AG04450 (cell line): ENCODE measurements around the gene CENPK. TPM values are rescaled to one million over a fixed set of nuclear protein-coding genes. Genes with fewer than 3 reads are reported as not detected.

Experiments
- CTCF ChIA-PET: fragments of 300-600, 350-600 bp; formaldehyde crosslinking; extraction: SDS; loops from one replicate; lab custom pipeline; 2022; ENCODE audit warnings: antibody characterized with exemption, inconsistent platforms; lab: Charles Lee
- POLR2A ChIA-PET: fragments of 350-600 bp; formaldehyde crosslinking; extraction: SDS; loops from one replicate; lab custom pipeline; 2021; ENCODE audit warnings: antibody characterized with exemption, inconsistent platforms; lab: Yijun Ruan, JAX
- DNase-seq: peaks from one replicate; pipeline ENCODE4 v3.0.0-alpha.2; 2011; ENCODE audit warnings: low read depth, low spot score
- H3K27ac ChIP-seq: one replicate; pipeline ENCODE4 v1.5.1; 2012; ENCODE audit warnings: low read depth, low read length, control low read depth
- H3K27me3 ChIP-seq: one replicate; pipeline ENCODE4 v1.6.0; 2012; ENCODE audit warnings: low read length; ENCODE audit not compliant: control insufficient read depth, insufficient read depth
- H3K4me3 ChIP-seq: 2 replicates; pipeline ENCODE4 v1.5.1; 2011; ENCODE audit warnings: mild to moderate bottlenecking, low read depth, low read length, control low read depth
- H3K9me3 ChIP-seq: 2 replicates; pipeline ENCODE4 v1.5.1; 2012; ENCODE audit warnings: low read length; ENCODE audit not compliant: control insufficient read depth, insufficient read depth
- polyA plus RNA-seq: library from polyadenylated mRNA; depleted of rRNA; stranded (reverse); fragments of >200 nt; gene quantifications from 2 replicates; pipeline ENCODE4 v1.2.3, GENCODE V29; 2011
- TF ChIP-seq, protein P1 (sequence below): IDR thresholded peaks from 2 replicates; pipeline ENCODE4 v1.5.1; 2011; ENCODE audit warnings: low read depth, low read length, control low read depth, inconsistent platforms

The CENPK gene
- polyA plus RNA-seq, 1 experiment = 6.4 TPM

GRCh38 chr5:65544473-65544872 lies 18.5 kb downstream of the CENPK start:
- Histone ChIP-seq H3K27me3 (no peaks in the 10 kb centered on the region), H3K27ac (no peak overlapping the region), H3K9me3 (no peaks in the 10 kb centered on the region), H3K4me3 (no peak overlapping the region)
- no peak for DNase-seq
- ChIA-PET CTCF (no interaction called here), POLR2A (no interaction called here)
- TF ChIP-seq, protein P1, sequence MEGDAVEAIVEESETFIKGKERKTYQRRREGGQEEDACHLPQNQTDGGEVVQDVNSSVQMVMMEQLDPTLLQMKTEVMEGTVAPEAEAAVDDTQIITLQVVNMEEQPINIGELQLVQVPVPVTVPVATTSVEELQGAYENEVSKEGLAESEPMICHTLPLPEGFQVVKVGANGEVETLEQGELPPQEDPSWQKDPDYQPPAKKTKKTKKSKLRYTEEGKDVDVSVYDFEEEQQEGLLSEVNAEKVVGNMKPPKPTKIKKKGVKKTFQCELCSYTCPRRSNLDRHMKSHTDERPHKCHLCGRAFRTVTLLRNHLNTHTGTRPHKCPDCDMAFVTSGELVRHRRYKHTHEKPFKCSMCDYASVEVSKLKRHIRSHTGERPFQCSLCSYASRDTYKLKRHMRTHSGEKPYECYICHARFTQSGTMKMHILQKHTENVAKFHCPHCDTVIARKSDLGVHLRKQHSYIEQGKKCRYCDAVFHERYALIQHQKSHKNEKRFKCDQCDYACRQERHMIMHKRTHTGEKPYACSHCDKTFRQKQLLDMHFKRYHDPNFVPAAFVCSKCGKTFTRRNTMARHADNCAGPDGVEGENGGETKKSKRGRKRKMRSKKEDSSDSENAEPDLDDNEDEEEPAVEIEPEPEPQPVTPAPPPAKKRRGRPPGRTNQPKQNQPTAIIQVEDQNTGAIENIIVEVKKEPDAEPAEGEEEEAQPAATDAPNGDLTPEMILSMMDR = no peak

DNA sequence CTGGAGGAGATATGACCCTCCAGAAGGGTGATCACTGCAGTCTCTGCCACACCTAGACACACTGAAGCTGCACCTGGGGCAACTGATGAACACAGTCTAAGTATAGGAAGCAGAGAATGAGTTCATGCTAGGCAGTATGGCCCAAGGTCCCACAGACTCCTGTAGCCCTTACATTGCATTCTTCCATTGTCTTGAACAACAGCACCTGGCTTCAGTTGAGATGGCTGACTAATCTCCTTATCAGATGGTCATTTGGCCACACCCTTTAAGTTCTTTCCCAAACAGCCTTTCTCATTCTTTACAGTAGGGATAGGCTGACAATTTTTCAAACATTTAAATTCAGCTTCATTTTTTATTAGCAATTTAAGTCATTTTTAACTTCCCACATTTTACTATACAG lies 23.1 kb downstream of the CENPK start:
- TF ChIP-seq, protein P1 = no peak
- H3K9me3 ChIP-seq = no peaks in the 10 kb centered on the region
- no peak overlapping the region for H3K27ac ChIP-seq
- no peaks in the 10 kb centered on the region for H3K27me3 ChIP-seq
- ChIA-PET POLR2A (no interaction called here), CTCF (no interaction called here)
- H3K4me3 ChIP-seq = no peak overlapping the region
- DNase-seq = no peak

GRCh38 chr5:65535529-65535987 lies 27.4 kb downstream of the CENPK start:
- ChIA-PET CTCF (interaction anchor here (0.7 kb wide), 1 partner anchor 207 kb away, joined by 3 read pairs; no protein-coding TSS in a partner anchor), POLR2A (no interaction called here)
- H3K4me3 ChIP-seq = no peak overlapping the region
- no peaks in the 10 kb centered on the region for H3K9me3 ChIP-seq
- no peak overlapping the region for H3K27ac ChIP-seq
- no peak for DNase-seq
- no peaks in the 10 kb centered on the region for H3K27me3 ChIP-seq
- TF ChIP-seq, protein P1 = no peak

GRCh38 chr5:65530904-65531303 lies 32.1 kb downstream of the CENPK start:
- Histone ChIP-seq H3K27ac (no peak overlapping the region), H3K27me3 (no peaks in the 10 kb centered on the region), H3K9me3 (no peaks in the 10 kb centered on the region), H3K4me3 (no peak overlapping the region)
- TF ChIP-seq, protein P1 = no peak
- CTCF ChIA-PET = interaction anchor here (0.6 kb wide), 1 partner anchor 36 kb away, joined by 4 read pairs; no protein-coding TSS in a partner anchor
- no peak for DNase-seq
- POLR2A ChIA-PET = no interaction called here

GRCh38 chr5:65525726-65526125 lies 37.2 kb downstream of the CENPK start:
- ChIA-PET CTCF (no interaction called here), POLR2A (no interaction called here)
- H3K27me3 ChIP-seq = no peaks in the 10 kb centered on the region
- TF ChIP-seq, protein P1 = no peak
- H3K27ac ChIP-seq = no peak overlapping the region
- no peak for DNase-seq
- H3K4me3 ChIP-seq = no peak overlapping the region
- no peaks in the 10 kb centered on the region for H3K9me3 ChIP-seq
